GM18517 (cell line): Measurements from ENCODE around the gene GUCA2B.

Experiments
- ATAC-seq: cut with Tn5 transposase; IDR thresholded peaks from one replicate; pipeline ENCODE4 v1.9.1; 2021; ENCODE audit warnings: mild to moderate bottlenecking, moderate library complexity; ENCODE audit not compliant: unreplicated experiment

GUCA2B gene

GRCh38 chr1:42183957-42184268 lies 30.7 kb downstream of the GUCA2B start:
- ATAC-seq = no peak

DNA sequence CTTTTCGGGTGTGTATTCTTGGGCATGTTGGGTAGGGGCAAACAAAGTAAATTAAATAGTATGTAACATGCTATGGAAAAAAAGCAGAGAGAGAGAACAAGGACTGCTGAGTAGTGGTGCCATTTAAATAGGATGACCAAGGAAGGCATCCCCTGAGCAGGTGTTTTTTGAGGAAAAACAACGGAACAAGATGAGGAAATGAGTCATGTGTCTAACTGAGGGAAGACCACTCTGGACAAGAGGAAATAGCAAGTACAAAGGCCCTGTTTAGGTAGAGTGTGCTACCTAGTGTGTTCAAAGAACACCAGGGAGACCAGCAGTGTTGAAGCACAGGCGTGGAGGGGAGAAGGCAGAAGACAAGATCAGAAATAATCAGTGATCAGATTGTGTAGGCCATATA lies 31.4 kb downstream of the GUCA2B start:
- no peak for ATAC-seq

- no peak for ATAC-seq
Measured at GRCh38 chr1:42186152-42186551, 32.9 kb downstream of the GUCA2B start.

DNA sequence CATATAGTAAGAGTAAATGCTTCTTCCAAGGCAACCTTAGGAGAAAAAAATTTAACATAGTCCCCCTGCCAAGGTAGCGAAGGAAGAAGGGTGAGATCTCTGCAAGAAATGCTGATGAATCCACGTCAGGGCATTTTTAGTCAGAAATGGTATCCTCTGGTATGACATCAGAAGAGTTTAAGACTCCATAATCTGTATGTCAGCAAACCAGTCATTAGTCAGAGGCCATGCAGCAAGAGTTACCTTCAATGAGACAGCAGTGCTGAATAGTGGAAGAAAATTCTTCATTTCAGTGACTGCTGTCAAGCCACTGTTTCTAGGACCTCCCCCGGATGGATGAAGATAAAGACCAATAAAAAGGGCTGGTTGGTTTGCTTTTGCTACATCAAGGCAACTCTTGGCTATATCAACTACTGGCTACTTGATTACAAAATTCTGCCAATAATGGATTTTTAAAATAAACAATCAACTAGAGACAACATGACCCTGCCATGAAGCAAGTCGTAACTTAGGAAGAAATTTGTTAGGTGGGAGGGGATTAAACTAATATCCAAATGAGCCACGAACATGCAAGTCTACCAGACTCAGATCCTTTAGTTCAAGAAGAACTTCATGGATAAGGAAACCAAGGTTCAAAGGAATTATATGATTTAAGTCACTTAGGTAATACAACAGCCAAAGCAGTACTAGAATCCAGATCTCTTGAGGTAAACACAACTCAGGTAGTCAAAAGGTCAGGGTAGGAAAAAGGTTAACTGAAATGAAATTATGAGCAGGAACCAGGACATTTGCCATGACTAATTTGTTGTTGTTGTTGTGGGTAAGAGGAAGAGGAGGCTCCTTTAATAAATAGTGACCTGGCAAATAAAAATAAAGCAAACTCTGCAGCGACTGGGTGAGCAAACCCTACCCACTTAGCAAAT lies 37.0 kb downstream of the GUCA2B start:
- no peak for ATAC-seq

GRCh38 chr1:42191319-42191718 lies 38.1 kb downstream of the GUCA2B start:
- no peak for ATAC-seq

- no peak for ATAC-seq
Measured at GRCh38 chr1:42192106-42192505, 38.9 kb downstream of the GUCA2B start.

- no peak for ATAC-seq
Measured at GRCh38 chr1:42195841-42196240, 42.6 kb downstream of the GUCA2B start.

DNA sequence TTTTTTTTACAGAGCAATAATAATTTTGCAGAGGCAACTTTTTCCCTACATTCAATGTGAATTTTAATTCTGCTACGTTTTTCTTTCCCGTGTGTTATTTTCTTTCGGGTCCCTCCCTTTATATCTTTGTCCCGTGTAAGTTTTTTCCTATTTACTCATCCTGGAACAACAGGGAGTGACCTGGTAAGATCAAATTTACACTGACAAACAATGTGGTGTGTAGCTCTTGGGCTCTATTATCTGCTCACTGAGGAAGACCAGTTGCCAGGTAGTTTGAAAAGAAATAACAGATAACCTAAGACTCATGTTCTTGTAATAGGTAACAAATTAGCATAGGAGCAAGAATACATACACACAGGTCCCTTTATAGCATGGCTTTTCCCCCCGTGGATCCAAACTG lies 45.0 kb downstream of the GUCA2B start:
- no peak for ATAC-seq

DNA sequence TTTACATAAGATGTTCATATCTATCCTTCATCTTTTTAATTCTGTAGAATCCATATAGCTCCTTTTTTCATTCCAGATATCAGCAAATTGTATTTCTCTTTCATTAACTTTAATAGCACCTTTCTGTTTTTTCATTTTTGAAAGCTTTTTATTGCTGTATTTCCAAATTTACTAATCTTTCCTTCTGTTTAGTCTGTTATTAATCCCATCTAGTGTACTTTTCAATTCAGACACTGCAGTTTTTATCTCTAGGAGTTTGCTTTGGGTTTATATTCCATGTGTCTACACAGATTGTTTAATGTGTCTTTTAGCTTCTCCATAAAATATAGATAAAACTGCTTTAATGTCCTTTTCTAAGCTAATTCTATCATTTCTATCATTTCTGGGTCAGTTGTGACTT lies 48.8 kb downstream of the GUCA2B start:
- no peak for ATAC-seq
